Keratinocyte (primary cell): Measurements from ENCODE around the gene SRL.

Experiments used
- EZH2 ChIP-seq: IDR thresholded peaks from one replicate; pipeline ENCODE4 v1.6.1; 2012; ENCODE audit warnings: inconsistent platforms, mild to moderate bottlenecking, low read length, moderate library complexity
- TF ChIP-seq, protein P1 (sequence below), 3 experiments: IDR thresholded peaks in 1 of 3; conservative IDR thresholded peaks in 1 of 3; optimal IDR thresholded peaks in 1 of 3; 2 replicates in 2 of 3; 3 replicates in 1 of 3; pipeline versions ENCODE3 to v1.5.1; 2011; ENCODE audit warnings: low read length in 3 of 3, mild to moderate bottlenecking in 3 of 3, moderate library complexity in 2 of 3, control low read depth in 1 of 3, inconsistent platforms in 1 of 3; ENCODE audit not compliant: insufficient read depth in 2 of 3; ENCODE audit errors: extremely low read depth in 1 of 3

DNA sequence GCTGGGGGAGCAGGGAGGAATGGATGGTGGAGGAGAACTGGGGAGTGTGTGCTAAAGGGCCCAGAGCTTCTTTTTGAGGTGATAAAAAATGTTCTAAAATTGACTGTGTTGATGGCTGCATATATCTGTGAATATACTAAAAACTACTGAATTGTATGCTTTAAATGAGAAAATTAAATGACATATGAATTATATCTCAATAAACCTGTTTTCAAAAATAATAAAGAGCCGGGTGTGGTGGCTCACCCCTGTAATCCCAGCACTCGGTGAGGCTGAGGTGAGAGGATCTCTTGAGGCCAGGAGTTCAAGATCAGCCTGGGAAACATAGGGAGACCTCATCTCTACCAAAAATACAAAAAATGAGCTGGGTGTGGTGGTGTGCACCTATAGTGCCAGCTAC is 16.8 kb downstream of the SRL start:
- TF ChIP-seq, protein P1, sequence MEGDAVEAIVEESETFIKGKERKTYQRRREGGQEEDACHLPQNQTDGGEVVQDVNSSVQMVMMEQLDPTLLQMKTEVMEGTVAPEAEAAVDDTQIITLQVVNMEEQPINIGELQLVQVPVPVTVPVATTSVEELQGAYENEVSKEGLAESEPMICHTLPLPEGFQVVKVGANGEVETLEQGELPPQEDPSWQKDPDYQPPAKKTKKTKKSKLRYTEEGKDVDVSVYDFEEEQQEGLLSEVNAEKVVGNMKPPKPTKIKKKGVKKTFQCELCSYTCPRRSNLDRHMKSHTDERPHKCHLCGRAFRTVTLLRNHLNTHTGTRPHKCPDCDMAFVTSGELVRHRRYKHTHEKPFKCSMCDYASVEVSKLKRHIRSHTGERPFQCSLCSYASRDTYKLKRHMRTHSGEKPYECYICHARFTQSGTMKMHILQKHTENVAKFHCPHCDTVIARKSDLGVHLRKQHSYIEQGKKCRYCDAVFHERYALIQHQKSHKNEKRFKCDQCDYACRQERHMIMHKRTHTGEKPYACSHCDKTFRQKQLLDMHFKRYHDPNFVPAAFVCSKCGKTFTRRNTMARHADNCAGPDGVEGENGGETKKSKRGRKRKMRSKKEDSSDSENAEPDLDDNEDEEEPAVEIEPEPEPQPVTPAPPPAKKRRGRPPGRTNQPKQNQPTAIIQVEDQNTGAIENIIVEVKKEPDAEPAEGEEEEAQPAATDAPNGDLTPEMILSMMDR (optimal IDR thresholded peaks at IDR 0.05 in 1 of 3, IDR thresholded peaks at IDR 0.05 in 1 of 3, conservative IDR thresholded peaks at IDR 0.05 in 1 of 3; ENCODE audit: extremely low read depth in 1 of 3, insufficient read depth in 2 of 3, low read length in 3 of 3) = no peak
- no peak for TF ChIP-seq EZH2
